Activated naive CD4-positive, alpha-beta T cell treated with anti-CD3 and anti-CD28 coated beads for 36 hours (primary cell): Measurements from ENCODE around the gene ZBTB20. TPM values are rescaled to one million over a fixed set of nuclear protein-coding genes. Genes with fewer than 3 reads are reported as not detected.

Experiments used
- CTCF ChIA-PET: fragments of 350-600 bp; sonication (Branson Sonifier 250); formaldehyde crosslinking; loops from one replicate; lab custom pipeline; 2021; ENCODE audit warnings: antibody characterized with exemption; lab: Charles Lee
- DNase-seq: peaks from one replicate; pipeline ENCODE4 v3.0.0-alpha.2; 2020
- H3K27ac Mint-ChIP-seq: one replicate; pipeline ENCODE4 v1.8.0; 2021; ENCODE audit warnings: mild to moderate bottlenecking, mixed read lengths
- H3K27me3 Mint-ChIP-seq: one replicate; pipeline ENCODE4 v1.8.0; 2021; ENCODE audit warnings: low read depth, mixed read lengths
- H3K36me3 Mint-ChIP-seq: one replicate; pipeline ENCODE4 v1.8.0; 2021; ENCODE audit warnings: low read depth, mixed read lengths
- H3K4me1 Mint-ChIP-seq: one replicate; pipeline ENCODE4 v1.8.0; 2021; ENCODE audit warnings: low read depth, mixed read lengths
- H3K4me3 Mint-ChIP-seq: one replicate; pipeline ENCODE4 v1.8.0; 2021; ENCODE audit warnings: mild to moderate bottlenecking, moderate library complexity, mixed read lengths
- H3K9me3 Mint-ChIP-seq: one replicate; pipeline ENCODE4 v1.8.0; 2021; ENCODE audit warnings: mixed read lengths
- intact Hi-C: fragments of 100-400 bp; cut with micrococcal nuclease; formaldehyde crosslinking; loops from one replicate; pipeline ENCODE4 v1.15.1; 2023
- total RNA-seq, 2 experiments: library from RNA; stranded (reverse); gene quantifications; one replicate each; pipeline ENCODE4 v1.2.3, GENCODE V29; 2021

ZBTB20 gene
- total RNA-seq, 2 experiments from 2014 or later = 4.5 to 4.7 TPM

- DNase-seq = no peak
- Mint-ChIP-seq H3K36me3 (no peaks in the 10 kb centered on the region), H3K4me1 (peaks cover 3% of the 10 kb centered on the region), H3K9me3 (no peaks in the 10 kb centered on the region), H3K27me3 (no peaks in the 10 kb centered on the region), H3K27ac (no peak overlapping the region), H3K4me3 (no peak overlapping the region)
- intact Hi-C loops = no loop called here
- CTCF ChIA-PET = no interaction called here
These were observed 601.9 kb downstream of the ZBTB20 start for GRCh38 chr3:114545193-114545592.

- CTCF ChIA-PET = no interaction called here
- H3K27me3 Mint-ChIP-seq = no peaks in the 10 kb centered on the region
- intact Hi-C loops = no loop called here
- no peak overlapping the region for H3K27ac Mint-ChIP-seq
- H3K36me3 Mint-ChIP-seq = peaks cover under 1% of the 10 kb centered on the region
- H3K4me1 Mint-ChIP-seq = peaks cover 3% of the 10 kb centered on the region
- no peak overlapping the region for H3K4me3 Mint-ChIP-seq
- DNase-seq = no peak
- peaks cover 6% of the 10 kb centered on the region for H3K9me3 Mint-ChIP-seq
These were observed 604.7 kb downstream of the ZBTB20 start for GRCh38 chr3:114542359-114542758.

- intact Hi-C loops = no loop called here
- no peaks in the 10 kb centered on the region for H3K27me3 Mint-ChIP-seq
- H3K4me3 Mint-ChIP-seq = no peak overlapping the region
- peaks cover 9% of the 10 kb centered on the region for H3K9me3 Mint-ChIP-seq
- DNase-seq = no peak
- H3K36me3 Mint-ChIP-seq = peaks cover 14% of the 10 kb centered on the region
- no peak overlapping the region for H3K27ac Mint-ChIP-seq
- H3K4me1 Mint-ChIP-seq = peaks cover 8% of the 10 kb centered on the region
- CTCF ChIA-PET = interaction anchor here (2.1 kb wide), 1 partner anchor 12 kb away, joined by 8 read pairs; no protein-coding TSS in a partner anchor
These were observed 607.6 kb downstream of the ZBTB20 start for GRCh38 chr3:114539525-114539924.

GRCh38 chr3:114538211-114538610, 608.9 kb downstream of the ZBTB20 start:
- Mint-ChIP-seq H3K4me1 (peaks cover 11% of the 10 kb centered on the region), H3K27me3 (no peaks in the 10 kb centered on the region), H3K4me3 (no peak overlapping the region), H3K9me3 (peaks cover 17% of the 10 kb centered on the region), H3K27ac (no peak overlapping the region), H3K36me3 (peaks cover 23% of the 10 kb centered on the region)
- intact Hi-C loops = no loop called here
- CTCF ChIA-PET = interaction anchor here (2.1 kb wide), 1 partner anchor 11 kb away, joined by 8 read pairs; no protein-coding TSS in a partner anchor
- DNase-seq = no peak

GRCh38 chr3:114528517-114528916, 618.6 kb downstream of the ZBTB20 start:
- CTCF ChIA-PET = interaction anchor here (0.7 to 2.2 kb wide), 3 partner anchors 10 to 153 kb away, joined by 3 to 8 read pairs (median 6); no protein-coding TSS in a partner anchor
- no peaks in the 10 kb centered on the region for H3K27me3 Mint-ChIP-seq
- no peaks in the 10 kb centered on the region for H3K4me1 Mint-ChIP-seq
- peaks cover 21% of the 10 kb centered on the region for H3K36me3 Mint-ChIP-seq
- no peak for DNase-seq
- intact Hi-C loops = no loop called here
- H3K9me3 Mint-ChIP-seq = peaks cover 2% of the 10 kb centered on the region
- H3K27ac Mint-ChIP-seq = no peak overlapping the region
- no peak overlapping the region for H3K4me3 Mint-ChIP-seq

- Mint-ChIP-seq H3K36me3 (peaks cover 11% of the 10 kb centered on the region), H3K9me3 (no peaks in the 10 kb centered on the region), H3K27me3 (no peaks in the 10 kb centered on the region), H3K27ac (no peak overlapping the region), H3K4me1 (no peaks in the 10 kb centered on the region), H3K4me3 (no peak overlapping the region)
- CTCF ChIA-PET = interaction anchor here (0.7 to 2.2 kb wide), 7 partner anchors 9 to 167 kb away, joined by 3 to 11 read pairs (median 4); no protein-coding TSS in a partner anchor
- intact Hi-C loops = no loop called here
- peak; percentile 10 for DNase-seq
These were observed 619.9 kb downstream of the ZBTB20 start for GRCh38 chr3:114527036-114527644.

GRCh38 chr3:114525278-114525677, 621.8 kb downstream of the ZBTB20 start:
- no peaks in the 10 kb centered on the region for H3K4me1 Mint-ChIP-seq
- H3K36me3 Mint-ChIP-seq = no peaks in the 10 kb centered on the region
- DNase-seq = no peak
- H3K4me3 Mint-ChIP-seq = no peak overlapping the region
- H3K27me3 Mint-ChIP-seq = no peaks in the 10 kb centered on the region
- intact Hi-C loops = no loop called here
- no peaks in the 10 kb centered on the region for H3K9me3 Mint-ChIP-seq
- no peak overlapping the region for H3K27ac Mint-ChIP-seq
- CTCF ChIA-PET = interaction anchor here (1.2 to 1.4 kb wide), 2 partner anchors 16 to 141 kb away, joined by 3 read pairs; no protein-coding TSS in a partner anchor

GRCh38 chr3:114519415-114519814, 627.7 kb downstream of the ZBTB20 start:
- DNase-seq = no peak
- intact Hi-C loops = no loop called here
- Mint-ChIP-seq H3K4me1 (no peaks in the 10 kb centered on the region), H3K36me3 (peaks cover 1% of the 10 kb centered on the region), H3K9me3 (no peaks in the 10 kb centered on the region), H3K27ac (no peak overlapping the region), H3K27me3 (no peaks in the 10 kb centered on the region), H3K4me3 (no peak overlapping the region)
- CTCF ChIA-PET = interaction anchor here (0.6 kb wide), 1 partner anchor 54 kb away, joined by 6 read pairs; no protein-coding TSS in a partner anchor

GRCh38 chr3:114518206-114518808, 628.8 kb downstream of the ZBTB20 start:
- Mint-ChIP-seq H3K4me1 (no peaks in the 10 kb centered on the region), H3K9me3 (no peaks in the 10 kb centered on the region), H3K4me3 (no peak overlapping the region), H3K27me3 (no peaks in the 10 kb centered on the region), H3K36me3 (peaks cover 1% of the 10 kb centered on the region), H3K27ac (no peak overlapping the region)
- intact Hi-C loops = no loop called here
- DNase-seq = no peak
- CTCF ChIA-PET = interaction anchor here (1.1 kb wide), 1 partner anchor 9 kb away, joined by 3 read pairs; no protein-coding TSS in a partner anchor

- CTCF ChIA-PET = no interaction called here
- Mint-ChIP-seq H3K27ac (no peak overlapping the region), H3K9me3 (no peaks in the 10 kb centered on the region), H3K4me1 (peaks cover 13% of the 10 kb centered on the region), H3K36me3 (peaks cover 1% of the 10 kb centered on the region), H3K27me3 (peaks cover 12% of the 10 kb centered on the region), H3K4me3 (no peak overlapping the region)
- intact Hi-C loops = no loop called here
- no peak for DNase-seq
These were observed 636.9 kb downstream of the ZBTB20 start for GRCh38 chr3:114510201-114510600.

GRCh38 chr3:114509756-114510155, 637.3 kb downstream of the ZBTB20 start:
- H3K36me3 Mint-ChIP-seq = peaks cover 1% of the 10 kb centered on the region
- no peak overlapping the region for H3K27ac Mint-ChIP-seq
- no peaks in the 10 kb centered on the region for H3K9me3 Mint-ChIP-seq
- no peak overlapping the region for H3K4me3 Mint-ChIP-seq
- intact Hi-C loops = loop anchor here (5.0 to 10.0 kb wide), 4 partner anchors 355 to 1275 kb away; no protein-coding TSS in a partner anchor
- H3K4me1 Mint-ChIP-seq = peaks cover 18% of the 10 kb centered on the region
- no peak for DNase-seq
- CTCF ChIA-PET = no interaction called here
- H3K27me3 Mint-ChIP-seq = peaks cover 12% of the 10 kb centered on the region

- CTCF ChIA-PET = interaction anchor here (0.6 to 1.2 kb wide), 2 partner anchors 14 to 17 kb away, joined by 3 read pairs; no protein-coding TSS in a partner anchor
- Mint-ChIP-seq H3K4me3 (no peak overlapping the region), H3K4me1 (peaks cover 26% of the 10 kb centered on the region), H3K27me3 (peaks cover 12% of the 10 kb centered on the region), H3K9me3 (no peaks in the 10 kb centered on the region), H3K27ac (no peak overlapping the region), H3K36me3 (no peaks in the 10 kb centered on the region)
- no peak for DNase-seq
- intact Hi-C loops = loop anchor here (5.0 to 10.0 kb wide), 4 partner anchors 354 to 1276 kb away; no protein-coding TSS in a partner anchor
These were observed 638.1 kb downstream of the ZBTB20 start for GRCh38 chr3:114508976-114509375.
